NCI-H187 (cell line): ENCODE measurements around the gene ITK.
"Not testable (repeated sequence)": the region's sequence is repeated elsewhere in the genome, so short reads cannot be mapped to it uniquely, and the experiment has no call there.

ENCODE experiments used
- DNase-seq, 2 experiments: peaks; one replicate each; lab custom pipeline; 2025; lab: John Stamatoyannopoulos, UW

Gene ITK

DNA sequence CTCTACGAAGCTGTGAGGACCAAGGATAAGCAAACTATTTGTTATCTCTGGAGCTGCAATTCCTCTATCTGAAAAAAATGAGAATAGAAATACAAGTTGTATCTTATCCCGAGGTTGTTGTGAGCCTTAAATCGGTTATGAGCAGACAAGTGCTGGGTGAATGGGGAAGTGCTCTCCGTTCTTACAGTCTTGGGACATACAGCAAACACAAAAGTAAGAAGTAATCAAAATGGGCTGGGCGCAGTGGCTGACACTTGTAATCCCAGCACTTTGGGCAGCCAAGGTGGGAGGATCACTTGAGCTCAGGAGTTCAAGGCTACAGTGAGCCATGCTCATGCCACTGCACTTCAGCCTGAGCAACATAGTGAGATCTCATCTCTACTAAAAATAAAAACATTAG lies 31.7 kb downstream of the ITK start:
- no peak for DNase-seq

DNA sequence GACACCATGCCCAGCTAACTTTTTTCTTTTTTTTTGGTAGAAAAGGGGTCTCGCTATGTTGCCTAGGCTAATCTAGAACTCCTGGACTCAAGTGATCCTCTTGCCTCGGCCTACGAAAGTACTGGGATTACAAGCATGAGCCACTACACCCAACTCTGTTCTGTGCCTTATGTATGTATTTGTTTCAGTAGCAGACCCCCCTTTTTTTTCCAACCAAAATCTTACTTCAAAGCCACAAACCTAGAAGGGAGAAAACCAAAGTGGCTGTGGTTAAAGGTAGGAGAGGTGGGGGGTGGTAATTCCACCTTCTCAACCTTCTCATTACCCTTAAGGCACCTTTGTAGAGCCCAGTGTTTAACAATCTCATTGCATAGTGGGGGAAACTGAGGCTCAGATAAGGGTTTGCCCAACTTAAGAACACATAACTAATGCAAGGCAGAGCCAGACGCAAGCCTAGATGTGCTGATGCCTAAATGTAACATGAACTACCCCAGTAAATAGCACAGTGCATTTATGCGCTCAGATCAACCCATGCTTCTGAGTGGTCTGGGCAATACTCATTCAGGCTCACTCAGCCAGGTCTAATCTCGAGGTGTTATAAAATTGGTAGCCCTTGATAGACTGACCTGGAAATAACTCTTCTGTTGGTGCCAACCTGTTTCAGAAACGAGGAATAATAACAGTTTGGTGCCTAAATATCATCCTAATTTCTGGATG lies 33.0 kb downstream of the ITK start:
- no peak for DNase-seq

DNA sequence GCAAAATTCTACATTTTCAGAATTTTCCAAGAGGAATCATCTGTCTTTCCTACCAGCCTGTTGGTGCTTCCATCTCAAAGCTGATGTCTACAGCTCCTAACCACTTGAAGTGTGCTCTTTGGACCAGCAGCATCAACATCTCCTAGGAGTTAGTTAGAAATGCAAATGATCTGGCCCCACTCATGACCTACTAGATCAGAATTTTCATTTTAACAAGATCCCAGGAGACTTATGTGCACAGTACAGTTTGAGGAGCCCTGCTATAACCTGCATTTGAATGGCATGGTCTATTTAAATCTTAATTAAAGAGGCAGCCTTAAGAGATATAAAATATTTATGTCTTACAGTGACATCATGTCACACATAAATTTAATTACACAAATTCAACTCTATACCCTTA lies 33.8 kb downstream of the ITK start:
- no peak for DNase-seq

DNA sequence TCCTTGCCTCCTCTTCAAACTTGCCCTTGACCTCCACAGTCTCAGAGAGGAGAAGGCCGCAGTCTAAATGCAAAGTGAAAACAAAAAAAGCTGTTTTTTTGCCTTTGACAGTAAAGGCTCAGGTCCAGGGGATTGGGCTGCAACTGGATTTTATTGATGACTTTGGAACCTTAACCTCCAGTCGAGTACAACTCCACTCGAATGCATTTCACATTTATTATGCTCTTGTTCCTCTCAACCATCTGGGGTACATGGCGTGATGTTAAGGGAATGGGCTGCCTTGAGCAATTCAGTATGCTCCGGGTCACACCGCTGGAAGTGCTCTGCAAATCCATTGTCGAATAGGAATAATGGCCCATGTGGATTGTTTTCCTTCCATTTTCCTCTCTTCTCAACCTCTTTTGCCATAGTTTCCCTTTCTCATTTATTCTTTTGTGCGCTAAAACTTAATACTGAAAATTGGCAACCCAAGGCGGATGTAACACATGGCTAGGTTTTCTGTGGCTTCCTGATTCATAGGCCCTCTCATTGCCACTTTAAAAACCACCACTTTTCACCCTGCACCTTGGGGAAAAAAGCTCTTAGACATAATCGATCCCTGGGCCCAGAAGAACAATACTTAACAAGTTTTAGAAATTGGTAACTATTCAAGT lies 34.3 kb downstream of the ITK start:
- DNase-seq: no peak

DNA sequence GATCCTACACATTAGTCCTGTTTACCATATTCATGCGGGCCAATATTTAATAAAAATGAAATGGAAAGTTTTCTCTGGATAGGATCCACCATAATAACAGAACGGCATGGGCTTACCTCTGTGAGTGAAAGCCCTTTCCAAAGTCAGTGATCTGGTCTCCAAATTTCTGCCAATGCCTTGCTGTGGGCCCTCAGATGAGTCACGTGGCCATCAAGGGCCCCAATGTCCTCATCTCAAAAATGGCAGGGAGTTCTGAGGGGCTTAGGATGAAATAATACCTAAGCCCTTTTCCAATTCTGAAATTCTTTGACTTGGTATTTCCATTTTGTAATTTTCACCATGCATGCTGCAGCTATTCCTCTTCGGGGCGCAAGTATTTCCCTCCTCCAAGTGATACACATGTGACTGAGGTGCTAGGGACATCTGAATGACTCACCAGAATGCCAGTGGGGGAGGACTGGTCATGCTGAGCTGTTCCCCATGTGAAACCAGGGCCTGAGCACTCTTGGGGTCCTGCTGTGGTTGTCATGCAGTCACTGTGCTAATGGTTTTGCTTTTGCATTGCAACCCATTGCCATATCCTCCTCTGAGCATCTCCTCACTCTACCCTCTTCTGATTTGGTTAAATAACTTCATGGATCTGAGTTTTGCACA lies 35.0 kb downstream of the ITK start:
- no peak for DNase-seq

DNA sequence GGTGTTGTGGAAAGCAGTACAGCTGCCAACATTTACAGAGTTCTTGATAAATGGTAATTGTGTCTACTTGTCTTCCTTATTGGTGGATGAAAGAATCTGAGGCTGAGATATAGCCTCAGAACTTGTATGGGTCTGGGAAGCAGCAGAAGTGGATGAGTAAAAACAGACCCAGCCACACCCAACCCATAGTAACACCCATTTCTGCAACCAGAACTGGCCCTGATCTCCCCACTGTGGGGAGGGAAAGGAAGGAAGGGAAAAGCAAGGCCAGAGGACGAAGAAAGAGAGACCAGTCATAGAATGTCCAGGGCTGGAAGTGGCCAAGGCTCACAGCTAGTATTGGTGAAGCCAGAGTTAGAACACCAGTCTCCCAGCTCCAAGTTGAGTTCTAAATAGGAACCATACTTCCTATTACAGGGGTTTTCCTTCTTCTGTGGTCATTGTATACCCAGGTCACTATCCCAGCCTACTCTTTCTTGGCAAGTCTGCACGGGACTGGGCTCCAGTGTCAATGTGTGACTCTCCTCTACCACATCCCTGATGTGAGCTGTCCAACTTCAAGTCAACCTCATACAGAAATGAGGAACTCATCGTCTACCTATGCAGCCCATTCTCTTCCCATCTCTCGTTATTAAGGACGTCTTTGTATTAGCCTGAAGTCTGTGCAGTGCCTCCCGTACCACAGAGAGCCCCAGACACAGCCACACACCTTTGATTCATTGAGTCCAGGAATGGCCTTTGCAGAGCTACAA lies 35.9 kb downstream of the ITK start:
- DNase-seq: no peak

DNA sequence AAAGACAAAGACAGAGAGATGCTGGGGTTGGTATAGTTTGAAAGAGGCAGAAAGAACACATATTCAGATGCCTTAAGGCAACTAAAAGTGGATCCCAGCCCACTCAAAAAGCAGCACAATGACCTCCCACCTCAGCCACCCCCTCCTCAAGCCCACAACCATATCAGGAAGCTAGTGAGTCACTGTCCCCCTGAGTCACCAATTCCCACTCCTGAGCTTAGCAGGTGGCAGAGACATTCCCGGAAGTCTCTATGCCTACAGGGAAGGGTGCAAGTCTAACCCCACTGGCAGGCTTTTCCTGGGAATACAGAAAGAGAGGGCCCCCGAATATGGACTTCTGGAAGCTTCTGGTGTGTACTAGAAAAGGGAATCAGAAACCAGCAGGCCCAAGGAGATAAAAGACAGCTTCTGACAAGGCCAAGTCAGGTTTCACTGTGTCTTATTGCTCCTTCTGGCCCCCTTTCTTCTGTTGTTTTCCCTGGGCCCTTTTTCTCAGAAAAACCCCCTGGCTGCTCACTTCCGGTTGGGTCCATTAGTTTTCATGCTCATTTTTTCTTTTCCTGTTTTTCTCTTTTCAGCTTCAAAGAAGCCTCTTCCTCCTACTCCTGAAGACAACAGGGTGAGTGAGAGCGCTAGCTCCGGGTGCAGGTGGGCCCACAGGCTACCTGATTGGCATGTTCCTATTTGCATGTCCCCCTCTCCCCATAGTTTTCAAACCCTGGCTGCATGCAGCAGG lies 36.8 kb downstream of the ITK start:
- DNase-seq: no peak

DNA sequence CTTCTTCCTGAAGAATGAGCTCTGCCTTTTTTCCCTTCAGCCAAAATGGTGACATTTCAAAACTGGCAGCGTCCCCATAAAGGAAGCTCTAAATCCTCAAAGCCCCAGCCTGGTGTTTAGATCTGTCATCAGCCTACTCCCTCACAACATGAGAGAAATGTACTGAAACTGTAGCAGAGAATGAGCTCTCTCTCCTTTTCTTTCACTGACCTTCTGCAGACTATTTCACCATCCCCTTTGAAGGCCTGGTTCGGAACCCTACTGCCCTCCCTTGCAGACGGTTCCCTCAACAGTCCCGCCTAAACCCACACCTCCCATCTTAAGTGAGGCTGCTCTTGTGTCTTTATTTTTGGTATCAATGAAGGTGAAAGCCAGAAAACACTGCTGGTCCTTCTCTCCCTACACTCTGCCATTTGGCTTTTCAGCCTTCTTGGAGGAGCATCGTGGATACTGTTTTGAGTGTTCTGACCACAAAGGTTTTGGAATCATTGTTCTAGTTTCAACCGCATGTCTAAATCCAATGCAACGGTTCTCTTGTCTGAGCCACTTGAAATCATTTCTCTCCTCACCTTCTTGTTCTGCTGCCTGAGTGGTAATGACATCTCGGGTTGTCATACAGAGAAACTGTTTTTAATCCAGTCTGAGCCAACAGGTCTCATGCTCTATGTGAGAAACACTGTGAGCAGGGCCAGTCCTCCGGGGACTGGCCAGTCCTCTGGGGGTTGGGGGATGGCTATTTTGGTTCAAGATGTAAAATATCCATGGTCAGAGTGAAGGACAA lies 39.0 kb downstream of the ITK start:
- DNase-seq: peak in 1 of 2 experiments; percentile 12

DNA sequence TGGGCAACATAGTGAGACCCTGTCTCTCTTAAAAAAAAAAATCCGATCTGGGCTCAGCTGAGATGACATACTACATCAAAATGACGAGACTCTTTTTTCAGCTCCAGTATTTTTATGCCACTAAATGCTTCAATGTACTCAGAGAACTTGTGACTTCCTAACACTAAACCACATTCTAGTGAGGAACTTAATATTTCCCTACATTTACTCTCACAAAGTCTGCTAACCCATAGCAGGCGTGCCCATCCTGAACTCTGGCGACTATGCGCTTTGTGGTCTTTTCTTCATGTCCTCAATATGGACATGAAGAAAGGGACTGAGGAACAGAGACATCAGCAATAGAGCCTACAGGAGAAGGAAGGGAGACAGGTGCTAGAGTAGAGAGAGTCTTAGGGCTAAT lies 41.3 kb downstream of the ITK start:
- DNase-seq: no peak

DNA sequence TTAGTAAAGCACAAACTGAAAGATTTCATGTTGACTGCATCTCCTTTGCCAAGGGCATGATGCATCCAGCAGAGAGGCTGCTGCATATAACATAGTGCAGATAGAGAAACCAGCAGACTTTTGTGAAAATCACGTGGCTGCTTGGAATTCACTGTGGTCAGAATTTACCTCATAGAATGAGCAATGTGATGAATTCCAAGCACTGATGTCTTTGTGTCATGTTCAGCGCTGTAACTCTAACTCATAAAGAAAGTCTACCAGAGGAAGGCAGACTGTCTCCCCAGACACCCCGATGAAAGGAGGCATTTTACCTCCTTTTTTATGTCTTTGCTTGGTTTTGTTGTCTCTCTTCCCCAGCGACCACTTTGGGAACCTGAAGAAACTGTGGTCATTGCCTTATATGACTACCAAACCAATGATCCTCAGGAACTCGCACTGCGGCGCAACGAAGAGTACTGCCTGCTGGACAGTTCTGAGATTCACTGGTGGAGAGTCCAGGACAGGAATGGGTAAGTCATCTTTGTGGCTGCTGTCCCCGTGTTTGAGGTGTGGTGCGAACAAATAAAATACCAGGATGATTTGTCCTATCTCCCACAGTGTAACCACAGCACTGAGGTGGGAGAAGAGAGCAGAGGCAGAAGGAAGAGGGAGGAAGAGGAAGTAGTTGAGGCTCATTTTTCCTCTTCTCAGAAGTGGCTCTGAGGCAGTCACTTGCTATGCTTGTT lies 42.0 kb downstream of the ITK start:
- DNase-seq: no peak

DNA sequence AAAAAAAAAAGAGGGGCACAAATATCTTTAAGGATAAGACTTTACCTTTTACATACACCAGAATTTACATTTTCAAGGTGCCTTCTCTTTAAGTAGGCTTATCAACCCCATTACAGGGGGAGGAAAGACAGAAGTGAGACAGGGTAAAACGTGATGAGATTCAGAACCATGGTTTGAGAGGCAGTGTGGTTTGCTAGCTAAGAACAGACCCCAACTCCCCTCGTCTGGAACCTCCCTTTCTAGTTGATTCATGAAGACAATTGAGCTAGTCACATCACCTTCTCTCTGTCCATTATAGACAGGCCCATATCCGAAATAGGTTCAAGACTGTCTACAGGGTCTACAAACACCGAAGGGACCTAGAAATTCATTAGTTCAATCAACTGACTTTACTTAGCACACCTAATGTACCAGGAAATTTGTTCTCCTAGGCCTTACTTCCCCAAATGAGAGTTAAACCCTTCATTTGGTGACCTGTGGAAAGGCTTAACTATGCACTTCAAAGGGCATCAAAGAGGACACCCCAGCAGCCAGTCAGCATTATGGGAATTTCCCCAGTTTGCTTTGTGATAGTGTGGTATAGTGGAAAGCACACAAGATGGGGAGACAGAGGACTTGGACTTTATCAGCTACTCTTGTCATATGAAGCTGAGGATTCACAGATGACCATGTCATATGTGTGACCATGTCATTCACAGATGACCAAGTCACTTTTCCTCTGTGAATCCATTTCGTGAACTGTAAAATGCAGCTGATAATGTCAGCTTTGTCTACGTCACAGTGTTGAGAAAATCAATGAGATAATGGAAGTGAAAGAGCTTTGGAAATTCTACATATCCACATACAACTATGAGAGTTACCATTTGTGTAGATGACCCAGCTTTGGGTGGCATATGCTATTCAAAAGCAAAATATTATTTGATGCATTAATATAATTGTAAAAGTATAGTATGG lies 45.1 kb downstream of the ITK start:
- DNase-seq: no peak

DNA sequence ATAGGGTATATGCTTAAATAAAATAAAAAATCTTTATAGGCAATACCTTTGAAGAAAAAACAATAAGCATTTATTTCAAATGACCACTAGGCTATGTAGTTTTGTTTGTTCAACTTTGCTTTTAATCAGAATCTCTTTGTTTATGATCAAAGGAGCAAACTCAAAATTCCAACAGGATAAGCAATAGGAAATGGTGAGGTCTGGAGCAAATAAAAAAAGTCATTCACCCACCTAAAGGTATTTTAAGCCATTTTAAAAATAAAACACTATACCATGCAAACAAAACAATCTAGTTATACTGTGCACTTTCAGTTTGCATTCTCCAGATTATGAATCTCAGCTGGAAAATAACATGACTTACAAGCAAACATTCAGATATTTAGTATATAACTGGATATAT lies 50.0 kb downstream of the ITK start:
- DNase-seq: no peak

DNA sequence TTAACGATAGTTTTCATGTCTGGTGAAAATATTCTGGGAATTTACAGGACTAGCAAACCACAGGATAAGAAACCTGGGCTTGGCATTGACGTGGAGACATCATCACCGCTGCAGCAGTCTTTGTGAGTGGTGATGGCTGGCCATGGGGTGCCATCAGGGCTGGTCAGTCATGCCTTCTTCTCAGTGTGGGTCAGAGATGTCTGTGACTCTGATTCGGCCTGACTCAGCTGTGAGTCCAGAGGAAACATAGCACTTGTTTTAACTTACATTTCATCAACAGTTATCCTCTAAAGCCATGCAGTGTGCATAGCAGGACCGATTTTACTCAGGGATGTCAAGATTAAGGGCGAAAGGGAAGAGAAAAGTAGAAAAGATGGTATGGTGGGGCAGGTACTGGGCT lies 52.1 kb downstream of the ITK start:
- DNase-seq: no peak

DNA sequence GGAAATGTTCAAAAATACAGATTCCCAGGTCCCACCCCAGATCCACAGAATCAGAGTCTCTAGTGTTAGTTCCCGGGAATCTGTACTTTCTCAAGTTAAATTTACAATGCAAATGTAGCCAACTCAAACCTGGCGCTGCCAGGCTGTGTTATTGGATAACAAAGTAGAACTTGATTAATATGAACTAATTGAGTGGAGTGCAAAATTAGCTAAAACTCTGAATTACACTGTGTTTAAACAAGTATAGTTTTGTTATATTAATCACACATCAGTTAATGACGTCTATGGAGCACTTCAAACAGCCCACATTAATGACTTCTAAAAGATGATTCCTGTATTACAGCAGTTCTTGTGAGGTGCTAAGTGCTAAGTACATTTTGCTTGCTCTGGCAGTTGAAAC lies 52.9 kb downstream of the ITK start:
- DNase-seq: no peak

DNA sequence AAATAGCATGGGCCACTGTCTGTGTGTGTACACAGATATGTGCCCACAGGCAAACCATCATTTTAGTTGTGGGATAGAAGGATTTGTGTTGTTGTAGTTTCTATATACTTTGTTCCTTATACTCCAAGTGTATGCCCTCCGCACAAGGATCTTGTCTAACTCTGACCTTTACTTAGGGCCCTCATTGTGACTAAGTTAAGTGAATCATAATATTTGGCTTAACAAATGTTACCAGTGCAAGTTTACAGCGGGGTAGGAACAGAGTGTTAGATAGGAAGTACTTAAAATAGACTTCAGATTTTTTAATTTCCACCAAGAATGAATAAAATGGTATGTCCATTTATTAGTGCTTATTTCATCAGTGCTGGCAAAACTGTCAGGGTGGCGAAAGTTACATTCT lies 55.8 kb downstream of the ITK start:
- DNase-seq: no peak

DNA sequence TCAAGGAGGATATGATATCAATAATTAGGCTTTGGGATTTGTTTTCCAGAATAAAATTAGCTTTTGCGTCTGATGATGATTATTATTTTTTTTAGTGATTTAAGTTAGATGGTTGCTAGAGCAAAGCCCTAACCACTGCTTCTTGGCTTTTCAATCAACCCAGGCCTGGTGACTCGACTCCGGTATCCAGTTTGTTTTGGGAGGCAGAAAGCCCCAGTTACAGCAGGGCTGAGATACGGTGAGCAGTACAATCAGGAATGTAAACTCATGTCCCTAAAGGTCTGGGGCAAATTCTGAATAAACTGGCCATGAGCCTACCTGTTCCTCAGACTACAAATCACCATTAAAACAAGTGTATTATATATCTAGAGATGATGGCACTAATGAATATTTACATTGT lies 60.8 kb downstream of the ITK start:
- no peak for DNase-seq

DNA sequence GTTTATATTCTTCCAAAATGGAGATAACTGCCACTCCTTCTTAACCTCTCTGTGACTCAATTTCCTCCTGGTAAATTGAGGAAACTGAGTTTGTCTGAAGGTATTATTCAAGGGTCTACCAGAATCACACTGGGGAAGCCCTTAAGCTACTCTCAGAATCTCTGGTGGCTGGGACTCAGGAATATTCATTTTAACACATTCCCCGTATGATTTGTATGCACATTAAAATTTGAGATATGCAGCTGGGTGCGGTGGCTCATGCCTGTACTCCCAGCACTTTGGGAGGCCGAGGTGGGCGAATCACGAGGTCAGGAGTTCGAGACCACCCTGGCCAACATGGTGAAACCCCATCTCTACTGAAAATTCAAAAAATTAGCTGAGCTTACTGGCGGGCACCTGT lies 64.1 kb downstream of the ITK start:
- DNase-seq: not testable (repeated sequence)

DNA sequence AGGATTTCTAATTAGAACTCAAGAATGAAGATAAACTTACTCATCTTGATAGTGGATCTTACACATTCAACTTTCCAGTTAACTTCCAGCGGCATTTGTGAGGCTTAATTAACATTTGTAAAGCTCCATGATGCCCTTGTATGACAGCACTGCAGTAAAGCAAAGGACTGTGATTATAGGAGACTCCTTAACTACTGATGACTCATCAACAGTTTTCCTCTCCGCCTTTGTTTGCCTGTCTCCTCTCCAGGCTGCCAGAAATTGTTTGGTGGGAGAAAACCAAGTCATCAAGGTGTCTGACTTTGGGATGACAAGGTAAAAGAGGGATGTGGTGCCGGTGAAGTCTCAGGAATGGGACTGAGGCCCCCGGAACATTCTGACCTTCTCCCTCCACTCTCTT lies 64.8 kb downstream of the ITK start:
- DNase-seq: no peak

DNA sequence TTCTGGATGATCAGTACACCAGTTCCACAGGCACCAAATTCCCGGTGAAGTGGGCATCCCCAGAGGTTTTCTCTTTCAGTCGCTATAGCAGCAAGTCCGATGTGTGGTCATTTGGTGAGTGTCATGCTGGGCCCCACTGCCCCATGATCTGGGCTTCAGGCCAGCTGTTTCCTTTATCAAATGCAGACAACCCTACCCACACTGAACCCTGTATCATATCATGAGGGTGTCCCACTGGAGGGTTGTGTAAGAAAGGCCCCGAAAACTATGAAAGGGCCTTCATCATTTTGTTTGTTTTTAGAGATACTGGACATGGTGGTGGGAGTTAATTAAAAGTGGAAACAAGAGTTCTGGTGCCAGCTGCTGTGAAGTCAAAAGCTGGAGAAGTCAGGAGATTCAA lies 65.2 kb downstream of the ITK start:
- no peak for DNase-seq
